ENCODE results near the gene SGCD.

DNA sequence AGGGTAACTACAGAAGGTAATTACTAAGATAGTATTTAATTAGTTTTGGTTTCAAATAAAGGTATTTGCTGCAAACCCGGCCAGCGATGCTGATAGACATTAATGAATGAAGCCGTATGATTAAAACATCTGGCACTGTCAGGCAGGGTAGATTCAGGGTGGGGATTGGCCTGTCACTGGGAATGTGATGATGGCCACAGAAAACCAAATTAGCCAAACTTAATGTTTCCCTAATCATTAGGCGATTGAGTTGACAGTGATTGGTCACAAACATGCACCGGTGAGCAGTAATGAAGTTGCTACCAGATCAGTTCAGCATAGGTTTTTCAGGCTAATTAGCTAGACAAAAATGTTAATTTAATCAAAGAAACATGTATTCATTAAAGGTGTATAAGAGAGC is 107.5 kb downstream of the SGCD start:
- TF ChIP-seq, protein P1, sequence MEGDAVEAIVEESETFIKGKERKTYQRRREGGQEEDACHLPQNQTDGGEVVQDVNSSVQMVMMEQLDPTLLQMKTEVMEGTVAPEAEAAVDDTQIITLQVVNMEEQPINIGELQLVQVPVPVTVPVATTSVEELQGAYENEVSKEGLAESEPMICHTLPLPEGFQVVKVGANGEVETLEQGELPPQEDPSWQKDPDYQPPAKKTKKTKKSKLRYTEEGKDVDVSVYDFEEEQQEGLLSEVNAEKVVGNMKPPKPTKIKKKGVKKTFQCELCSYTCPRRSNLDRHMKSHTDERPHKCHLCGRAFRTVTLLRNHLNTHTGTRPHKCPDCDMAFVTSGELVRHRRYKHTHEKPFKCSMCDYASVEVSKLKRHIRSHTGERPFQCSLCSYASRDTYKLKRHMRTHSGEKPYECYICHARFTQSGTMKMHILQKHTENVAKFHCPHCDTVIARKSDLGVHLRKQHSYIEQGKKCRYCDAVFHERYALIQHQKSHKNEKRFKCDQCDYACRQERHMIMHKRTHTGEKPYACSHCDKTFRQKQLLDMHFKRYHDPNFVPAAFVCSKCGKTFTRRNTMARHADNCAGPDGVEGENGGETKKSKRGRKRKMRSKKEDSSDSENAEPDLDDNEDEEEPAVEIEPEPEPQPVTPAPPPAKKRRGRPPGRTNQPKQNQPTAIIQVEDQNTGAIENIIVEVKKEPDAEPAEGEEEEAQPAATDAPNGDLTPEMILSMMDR (IDR thresholded peaks at IDR 0.05), result no peak
- TF ChIP-seq POLR2A (IDR thresholded peaks at IDR 0.05; ENCODE audit: low read depth) (no peak), EP300 (IDR thresholded peaks at IDR 0.05) (no peak), POLR2AphosphoS5 (IDR thresholded peaks at IDR 0.05) (no peak)
